GM10847 (cell line): ENCODE measurements around the gene AP3D1.

ENCODE experiments used
- POLR2A ChIP-seq: IDR thresholded peaks from 2 replicates; pipeline ENCODE4 v1.6.1; 2011; ENCODE audit not compliant: insufficient read length; ENCODE audit errors: extremely low read depth

The AP3D1 gene

DNA sequence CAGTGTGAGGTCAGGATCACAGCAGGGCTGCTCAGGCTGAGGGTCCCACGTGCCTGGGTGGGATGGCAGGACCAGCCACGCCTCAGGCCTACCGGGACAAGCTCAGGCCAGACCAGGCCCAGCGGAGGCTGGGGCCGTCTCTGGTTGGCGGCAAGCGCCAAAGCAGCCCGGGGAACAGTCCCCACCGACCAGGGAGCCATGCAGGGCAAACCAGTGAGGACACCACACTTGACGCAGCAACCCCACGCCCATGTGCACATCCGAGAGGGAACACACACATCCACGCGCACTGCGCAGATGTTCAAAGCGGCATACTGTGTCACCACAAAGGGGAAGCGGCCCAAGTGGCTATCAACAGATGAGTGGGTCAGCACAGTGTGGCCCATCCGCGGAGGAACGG lies 39.5 kb downstream of the AP3D1 start:
- no peak for TF ChIP-seq POLR2A

GRCh38 chr19:2111425-2111824 lies 39.9 kb downstream of the AP3D1 start:
- no peak for TF ChIP-seq POLR2A

GRCh38 chr19:2110822-2111221 lies 40.5 kb downstream of the AP3D1 start:
- TF ChIP-seq POLR2A: no peak

DNA sequence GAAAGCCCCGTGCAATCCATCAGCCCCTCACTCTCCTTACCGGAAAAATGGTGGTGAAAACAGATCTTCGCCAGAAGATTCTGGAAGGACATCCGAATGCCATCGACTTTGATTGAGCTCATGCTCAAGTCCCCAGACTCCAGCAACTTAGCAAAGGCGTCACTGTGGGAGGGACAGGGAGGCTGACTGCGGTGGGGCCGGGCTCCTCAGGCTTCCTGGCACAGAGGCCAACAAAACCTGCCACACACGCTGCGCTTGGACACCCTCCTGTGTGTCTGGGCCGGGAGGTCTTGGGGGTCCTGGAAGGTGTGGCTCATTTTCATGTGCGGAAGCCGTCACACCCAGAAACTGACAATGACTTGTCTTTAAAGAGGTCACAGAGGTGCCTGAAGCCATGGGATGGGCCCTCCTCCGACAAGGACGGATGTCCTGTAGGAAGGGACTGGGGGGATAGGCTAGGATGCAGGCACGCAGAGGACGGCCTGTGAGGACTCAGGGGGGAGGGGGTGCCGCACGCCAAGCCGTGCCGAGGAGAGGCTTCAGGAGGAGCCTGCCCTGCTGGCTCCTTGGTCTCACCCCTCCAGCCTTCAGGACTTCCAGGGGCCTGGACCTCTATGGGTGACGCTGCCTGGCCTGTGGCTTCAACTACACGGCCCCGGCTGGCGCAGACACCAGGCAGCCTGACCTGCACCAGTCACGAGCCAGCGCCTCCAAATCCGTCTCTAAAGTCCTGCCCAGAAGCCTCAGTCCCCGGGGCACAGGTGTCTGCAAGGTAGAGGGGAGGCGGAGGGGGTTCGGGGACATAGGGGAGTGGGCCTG lies 42.1 kb downstream of the AP3D1 start:
- no peak for TF ChIP-seq POLR2A

DNA sequence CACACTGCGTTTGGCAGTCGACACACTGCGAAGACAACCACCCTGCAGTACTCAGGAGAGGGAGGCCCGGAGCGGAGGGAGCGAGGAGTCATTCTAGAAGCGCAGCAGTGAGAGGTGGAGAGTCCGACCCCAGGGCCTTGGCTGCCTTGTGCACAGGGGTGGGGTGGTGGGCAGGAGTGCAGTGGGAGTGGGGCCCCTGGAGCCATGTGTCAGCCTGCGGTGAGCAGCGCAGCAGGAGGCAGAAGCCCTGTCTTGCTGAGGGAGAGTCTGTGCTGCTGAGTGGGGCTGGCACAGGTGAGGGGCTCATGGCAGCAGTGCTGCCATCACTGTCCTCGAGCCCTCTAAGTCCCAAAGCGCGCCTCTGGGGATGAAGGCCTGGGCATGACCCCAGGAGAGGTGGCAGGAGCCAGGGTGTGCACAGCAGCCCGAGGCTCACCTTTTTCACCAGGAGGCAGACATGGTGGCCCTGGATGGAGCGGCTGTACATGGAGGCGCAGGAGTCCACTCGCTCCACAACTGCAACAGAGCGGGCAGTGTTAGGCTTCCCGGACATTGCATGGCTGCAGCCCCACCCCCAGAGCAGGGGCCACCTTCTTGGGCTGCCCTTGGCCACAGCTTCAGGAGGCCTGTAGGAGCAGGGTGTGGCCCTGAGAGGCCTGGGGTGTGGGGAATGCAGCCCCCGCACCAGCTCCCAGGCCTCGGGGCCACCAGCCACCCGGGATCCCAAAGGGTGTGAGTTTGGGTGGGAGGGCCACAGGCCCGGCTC lies 42.9 kb downstream of the AP3D1 start:
- TF ChIP-seq POLR2A: no peak

- no peak for TF ChIP-seq POLR2A
Observed at GRCh38 chr19:2103045-2103707, 48.2 kb downstream of the AP3D1 start.

- TF ChIP-seq POLR2A: no peak
Observed at GRCh38 chr19:2101417-2102335, 49.7 kb downstream of the AP3D1 start.

- no peak for TF ChIP-seq POLR2A
Observed at GRCh38 chr19:2100719-2101061, 50.7 kb downstream of the AP3D1 start.

DNA sequence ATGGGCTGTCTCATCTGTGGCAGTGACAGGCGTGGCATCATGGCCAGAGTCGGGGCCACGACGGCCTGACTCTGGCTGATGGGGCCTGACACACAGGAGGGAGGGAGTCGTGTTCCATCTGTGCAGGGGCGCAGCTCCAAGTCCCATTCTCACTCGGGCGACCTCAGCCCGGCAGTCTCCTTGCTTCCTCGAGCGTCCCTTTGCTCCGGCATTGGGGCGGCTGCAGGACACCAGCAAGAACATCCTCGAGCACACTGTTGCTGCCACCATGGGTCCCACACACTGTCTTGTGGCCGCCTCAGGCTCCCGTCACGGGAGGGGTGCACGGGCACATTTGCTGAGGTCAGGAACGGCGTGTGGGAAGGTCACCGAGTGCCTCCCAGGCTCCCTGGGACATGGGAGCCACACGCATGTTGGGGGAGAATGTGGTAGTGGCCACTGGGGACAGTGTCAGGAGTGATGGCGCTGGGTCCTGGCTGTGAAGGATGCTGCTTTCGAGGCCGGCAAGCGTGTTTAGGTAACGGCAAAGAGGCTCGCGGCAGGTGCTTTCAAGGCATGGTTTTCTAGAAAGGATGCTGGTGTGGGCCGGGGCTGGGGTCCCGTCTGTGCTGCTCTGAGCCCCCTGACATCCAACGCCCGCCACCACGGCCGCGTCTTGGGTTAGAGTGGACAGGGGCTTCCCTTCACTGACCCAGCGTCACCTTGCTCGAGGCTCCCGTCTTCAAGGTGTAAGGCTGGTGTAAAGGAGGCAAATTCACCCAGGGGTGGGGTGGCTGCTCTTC lies 51.2 kb downstream of the AP3D1 start:
- TF ChIP-seq POLR2A: no peak

DNA sequence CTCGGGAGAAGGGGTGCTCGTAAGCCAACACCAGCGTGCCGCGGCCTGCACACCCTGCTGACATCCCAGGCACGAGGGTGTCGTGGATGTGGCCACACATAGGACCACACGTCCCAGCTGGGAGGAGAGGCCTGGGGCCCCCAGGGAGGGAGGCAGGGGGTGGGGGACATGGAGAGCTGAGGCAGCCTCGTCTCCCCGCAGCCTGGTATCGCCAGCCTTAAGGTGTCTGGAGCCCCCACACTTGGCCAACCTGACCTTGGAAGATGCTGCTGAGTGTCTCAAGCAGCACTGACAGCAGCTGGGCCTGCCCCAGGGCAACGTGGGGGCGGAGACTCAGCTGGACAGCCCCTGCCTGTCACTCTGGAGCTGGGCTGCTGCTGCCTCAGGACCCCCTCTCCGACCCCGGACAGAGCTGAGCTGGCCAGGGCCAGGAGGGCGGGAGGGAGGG lies 52.3 kb downstream of the AP3D1 start:
- TF ChIP-seq POLR2A: no peak

GRCh38 chr19:2097886-2098327 lies 53.5 kb downstream of the AP3D1 start:
- TF ChIP-seq POLR2A: no peak

- no peak for TF ChIP-seq POLR2A
Observed at GRCh38 chr19:2097203-2097885, 54.0 kb downstream of the AP3D1 start.

DNA sequence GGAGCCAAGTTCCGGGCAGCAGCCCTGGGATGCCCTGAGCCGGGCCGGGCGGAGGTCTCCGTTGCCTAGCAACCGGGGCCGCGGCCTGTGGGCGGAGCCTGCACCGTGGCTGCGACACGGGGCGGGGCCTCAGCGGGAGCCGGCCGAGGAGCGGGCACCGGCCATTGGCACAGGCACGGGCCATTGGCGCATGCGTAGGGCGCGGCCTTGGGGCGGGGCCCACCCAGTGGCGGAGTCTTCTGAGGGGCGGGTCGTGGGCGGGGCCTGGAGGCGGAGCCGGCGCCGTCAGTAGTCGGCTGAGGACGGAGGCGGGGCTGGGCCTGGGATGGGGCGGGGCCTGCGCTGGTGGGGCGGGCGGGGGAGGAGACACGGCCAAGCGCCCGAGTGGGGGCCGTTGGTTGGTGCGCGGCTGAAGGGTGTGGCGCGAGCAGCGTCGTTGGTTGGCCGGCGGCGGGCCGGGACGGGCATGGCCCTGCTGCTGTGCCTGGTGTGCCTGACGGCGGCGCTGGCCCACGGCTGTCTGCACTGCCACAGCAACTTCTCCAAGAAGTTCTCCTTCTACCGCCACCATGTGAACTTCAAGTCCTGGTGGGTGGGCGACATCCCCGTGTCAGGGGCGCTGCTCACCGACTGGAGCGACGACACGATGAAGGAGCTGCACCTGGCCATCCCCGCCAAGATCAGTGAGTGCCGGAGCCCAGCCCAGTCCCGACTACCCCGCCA lies 54.7 kb downstream of the AP3D1 start, which contains the start of gene IZUMO4:
Gene IZUMO4, plus strand, starts transcription at position 436 of the 723 bp plus-strand sequence. Its CDS starts 31 bp downstream, at position 467.
- TF ChIP-seq POLR2A: no peak

DNA sequence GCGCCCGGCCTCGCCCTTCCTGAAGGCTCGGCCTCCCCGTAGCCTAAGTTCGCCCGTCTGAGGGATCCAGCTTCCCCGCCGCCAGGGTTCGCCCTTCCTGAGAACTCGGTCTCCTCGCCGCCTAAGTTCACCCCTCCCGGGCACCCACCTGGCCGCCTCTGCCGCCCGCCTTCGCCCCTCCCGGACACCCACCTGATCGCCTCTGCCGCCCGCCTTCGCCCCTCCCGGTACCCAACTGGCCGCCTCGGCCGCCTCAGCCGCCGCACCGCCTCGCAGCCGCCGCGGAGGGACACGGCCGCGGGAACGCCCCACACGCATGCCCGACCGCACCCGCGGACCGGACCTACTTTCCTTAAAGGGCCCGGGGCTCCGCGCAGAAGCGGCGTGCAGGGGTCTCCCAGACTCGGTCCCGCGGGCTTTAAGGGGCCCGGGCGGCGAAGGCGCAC lies 55.3 kb downstream of the AP3D1 start, which contains the start of gene MOB3A:
Gene MOB3A, minus strand, starts transcription at position 293 of the 446 bp plus-strand sequence. CDS start 17,766 bp downstream, outside the sequence.
- peak; percentile 79 for TF ChIP-seq POLR2A
